ENCODE results near the gene NOL4L.

The NOL4L gene

GRCh38 chr20:32541323-32542258, 43.5 kb downstream of the NOL4L start:
- Mint-ChIP-seq H3K4me3 (no peak overlapping the region), H3K27me3 (ENCODE audit: low read depth, poor library complexity) (peaks cover 21% of the 10 kb centered on the region), H3K9me3 (no peaks in the 10 kb centered on the region), H3K4me1 (peaks cover 82% of the 10 kb centered on the region), H3K27ac (no peak overlapping the region), H3K36me3 (ENCODE audit: low read depth) (no peaks in the 10 kb centered on the region)
- no peak for DNase-seq
- no peak for TF ChIP-seq CTCF (IDR thresholded peaks at IDR 0.05)

GRCh38 chr20:32539817-32540675, 45.1 kb downstream of the NOL4L start:
- peak overlapping the region; percentile 38 for H3K27ac Mint-ChIP-seq
- peaks cover 11% of the 10 kb centered on the region for H3K27me3 Mint-ChIP-seq (ENCODE audit: low read depth, poor library complexity)
- H3K9me3 Mint-ChIP-seq, result no peaks in the 10 kb centered on the region
- no peaks in the 10 kb centered on the region for H3K36me3 Mint-ChIP-seq (ENCODE audit: low read depth)
- no peak for DNase-seq
- peaks cover 83% of the 10 kb centered on the region for H3K4me1 Mint-ChIP-seq
- no peak for TF ChIP-seq CTCF (IDR thresholded peaks at IDR 0.05)
- peak overlapping the region; percentile 42 for H3K4me3 Mint-ChIP-seq

GRCh38 chr20:32539026-32539816, 45.9 kb downstream of the NOL4L start:
- Mint-ChIP-seq H3K36me3 (ENCODE audit: low read depth) (no peaks in the 10 kb centered on the region), H3K27me3 (ENCODE audit: low read depth, poor library complexity) (peaks cover 11% of the 10 kb centered on the region), H3K4me1 (peaks cover 83% of the 10 kb centered on the region), H3K27ac (peak overlapping the region; percentile 11), H3K9me3 (no peaks in the 10 kb centered on the region), H3K4me3 (peak overlapping the region; percentile 42)
- no peak for TF ChIP-seq CTCF (IDR thresholded peaks at IDR 0.05)
- no peak for DNase-seq

DNA sequence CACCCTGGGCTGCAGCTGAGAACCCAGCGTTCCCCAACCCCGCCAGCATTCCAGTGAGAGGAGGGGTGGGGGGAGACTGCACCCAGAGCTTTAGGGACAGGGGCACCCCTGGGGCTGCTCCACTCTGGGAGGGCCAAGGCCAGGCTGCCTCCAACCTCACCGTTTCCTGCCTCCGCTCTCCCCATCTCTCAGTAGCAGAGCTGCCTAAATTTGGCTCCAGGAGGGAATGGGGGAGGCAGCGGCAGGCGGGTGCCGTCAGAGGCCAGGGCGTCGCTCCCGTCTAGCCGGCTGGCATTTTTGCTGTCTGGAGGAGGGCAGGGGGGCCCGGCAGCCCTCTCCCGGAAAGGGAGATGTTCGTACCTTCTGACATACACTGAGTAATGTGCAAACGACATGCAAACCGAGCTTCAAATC, 46.6 kb downstream of the NOL4L start:
- no peak for TF ChIP-seq CTCF (IDR thresholded peaks at IDR 0.05)
- Mint-ChIP-seq H3K36me3 (ENCODE audit: low read depth) (no peaks in the 10 kb centered on the region), H3K4me3 (peak overlapping the region; percentile 28), H3K9me3 (no peaks in the 10 kb centered on the region), H3K27me3 (ENCODE audit: low read depth, poor library complexity) (peaks cover 11% of the 10 kb centered on the region), H3K27ac (peak overlapping the region; percentile 16), H3K4me1 (peaks cover 83% of the 10 kb centered on the region)
- no peak for DNase-seq

DNA sequence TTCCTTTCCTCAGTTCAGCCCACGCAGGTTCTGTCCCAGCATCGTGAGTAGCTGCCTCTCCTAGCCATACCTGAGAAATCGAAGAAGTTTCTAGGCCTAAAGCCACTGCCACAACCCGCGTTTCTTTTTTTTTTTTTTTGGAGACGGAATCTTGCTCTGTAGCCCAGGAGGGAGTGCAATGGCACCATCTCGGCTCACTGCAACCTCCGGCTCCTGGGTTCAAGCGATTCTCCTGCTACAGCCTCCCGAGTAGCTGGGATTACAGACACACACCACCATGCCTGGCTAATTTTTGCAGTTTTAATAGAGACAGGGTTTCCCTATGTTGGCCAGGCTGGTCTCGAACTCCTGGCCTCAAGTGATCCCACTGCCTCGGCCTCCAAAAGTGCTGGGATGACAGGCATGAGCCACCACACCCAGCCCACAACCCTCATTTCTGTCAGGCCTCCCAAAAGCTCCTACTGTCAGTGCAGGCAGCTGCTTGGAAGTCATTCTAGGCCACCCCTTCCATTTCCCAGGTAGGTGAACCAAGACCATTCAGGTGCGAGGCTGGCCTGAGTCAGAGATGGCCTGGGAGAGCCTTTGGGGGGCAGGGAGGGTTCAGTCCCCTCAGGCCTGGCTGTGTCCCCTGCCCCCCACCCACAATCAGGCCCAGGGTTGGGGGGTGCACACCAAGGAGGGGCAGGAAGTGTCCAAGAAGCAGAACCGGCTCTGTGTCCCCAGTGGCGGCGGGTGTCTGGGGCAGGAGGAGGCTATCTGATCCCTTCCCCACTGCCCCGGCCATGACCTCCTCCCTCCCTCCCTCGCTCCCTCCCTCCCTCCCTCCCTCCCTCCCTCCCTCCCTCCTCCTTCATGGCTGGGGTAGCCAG, 47.2 kb downstream of the NOL4L start:
- Mint-ChIP-seq H3K36me3 (ENCODE audit: low read depth) (no peaks in the 10 kb centered on the region), H3K4me1 (peaks cover 79% of the 10 kb centered on the region), H3K9me3 (no peaks in the 10 kb centered on the region), H3K27ac (no peak overlapping the region), H3K27me3 (ENCODE audit: low read depth, poor library complexity) (peaks cover 9% of the 10 kb centered on the region), H3K4me3 (peak overlapping the region; percentile 84)
- DNase-seq, result peak; percentile 63
- TF ChIP-seq CTCF (IDR thresholded peaks at IDR 0.05), result no peak

All from nephron progenitor cell (in vitro differentiated cells).